Ishikawa (cell line): ENCODE results near the gene GPR153.

Source experiments
- CEBPB ChIP-seq: IDR thresholded peaks from 2 replicates; pipeline ENCODE4 v1.6.1; 2012
- CREB1 ChIP-seq: IDR thresholded peaks from 2 replicates; pipeline ENCODE4 v1.6.1; 2012; ENCODE audit warnings: low read depth
- EP300 ChIP-seq: IDR thresholded peaks from 2 replicates; pipeline ENCODE4 v1.6.1; 2012; ENCODE audit warnings: borderline replicate concordance
- FOXM1 ChIP-seq: IDR thresholded peaks from 2 replicates; pipeline ENCODE4 v1.6.1; 2012; ENCODE audit warnings: low read depth, borderline replicate concordance
- NFIC ChIP-seq: IDR thresholded peaks from 2 replicates; pipeline ENCODE4 v1.6.1; 2012
- RAD21 ChIP-seq: IDR thresholded peaks from 2 replicates; pipeline ENCODE4 v1.6.1; 2012; ENCODE audit warnings: low read depth
- TAF1 ChIP-seq: IDR thresholded peaks from 2 replicates; pipeline ENCODE4 v1.6.1; 2012; ENCODE audit warnings: low read depth, mild to moderate bottlenecking
- TCF12 ChIP-seq: IDR thresholded peaks from 2 replicates; pipeline ENCODE4 v1.6.1; 2012; ENCODE audit warnings: low read depth
- TEAD4 ChIP-seq: IDR thresholded peaks from 2 replicates; pipeline ENCODE4 v1.6.1; 2012
- YY1 ChIP-seq: IDR thresholded peaks from 2 replicates; pipeline ENCODE4 v1.6.1; 2012; ENCODE audit warnings: low read depth

- TF ChIP-seq FOXM1 = no peak
- TF ChIP-seq NFIC = no peak
- no peak for TF ChIP-seq TEAD4
- no peak for TF ChIP-seq EP300
- no peak for TF ChIP-seq TAF1
- TF ChIP-seq RAD21 = no peak
- no peak for TF ChIP-seq YY1
- no peak for TF ChIP-seq CEBPB
- no peak for TF ChIP-seq TCF12
- TF ChIP-seq CREB1 = no peak
Measured at GRCh38 chr1:6285336-6285735, 24.4 kb upstream of the GPR153 start.
